GM12865 (cell line): ENCODE data around the gene SLC11A2.

Source experiments
- DNase-seq: peaks from one replicate; pipeline ENCODE4 v3.0.0; 2010; ENCODE audit warnings: low read depth
- H3K4me3 ChIP-seq: 2 replicates; pipeline ENCODE4 v1.5.1; 2011; ENCODE audit warnings: mild to moderate bottlenecking, low read depth, low read length, control low read depth
- TF ChIP-seq, protein P1 (sequence below): IDR thresholded peaks from 2 replicates; pipeline ENCODE4 v1.5.1; 2011; ENCODE audit warnings: low read length, control low read depth, low read depth, inconsistent platforms; ENCODE audit not compliant: insufficient read depth; ENCODE audit errors: missing control alignments

SLC11A2 gene

GRCh38 chr12:51028126-51028812 is 2.1 kb upstream of the SLC11A2 start:
- DNase-seq: peak; percentile 56
- H3K4me3 ChIP-seq: no peak overlapping the region
- TF ChIP-seq, protein P1, sequence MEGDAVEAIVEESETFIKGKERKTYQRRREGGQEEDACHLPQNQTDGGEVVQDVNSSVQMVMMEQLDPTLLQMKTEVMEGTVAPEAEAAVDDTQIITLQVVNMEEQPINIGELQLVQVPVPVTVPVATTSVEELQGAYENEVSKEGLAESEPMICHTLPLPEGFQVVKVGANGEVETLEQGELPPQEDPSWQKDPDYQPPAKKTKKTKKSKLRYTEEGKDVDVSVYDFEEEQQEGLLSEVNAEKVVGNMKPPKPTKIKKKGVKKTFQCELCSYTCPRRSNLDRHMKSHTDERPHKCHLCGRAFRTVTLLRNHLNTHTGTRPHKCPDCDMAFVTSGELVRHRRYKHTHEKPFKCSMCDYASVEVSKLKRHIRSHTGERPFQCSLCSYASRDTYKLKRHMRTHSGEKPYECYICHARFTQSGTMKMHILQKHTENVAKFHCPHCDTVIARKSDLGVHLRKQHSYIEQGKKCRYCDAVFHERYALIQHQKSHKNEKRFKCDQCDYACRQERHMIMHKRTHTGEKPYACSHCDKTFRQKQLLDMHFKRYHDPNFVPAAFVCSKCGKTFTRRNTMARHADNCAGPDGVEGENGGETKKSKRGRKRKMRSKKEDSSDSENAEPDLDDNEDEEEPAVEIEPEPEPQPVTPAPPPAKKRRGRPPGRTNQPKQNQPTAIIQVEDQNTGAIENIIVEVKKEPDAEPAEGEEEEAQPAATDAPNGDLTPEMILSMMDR: peak; percentile 27

DNA sequence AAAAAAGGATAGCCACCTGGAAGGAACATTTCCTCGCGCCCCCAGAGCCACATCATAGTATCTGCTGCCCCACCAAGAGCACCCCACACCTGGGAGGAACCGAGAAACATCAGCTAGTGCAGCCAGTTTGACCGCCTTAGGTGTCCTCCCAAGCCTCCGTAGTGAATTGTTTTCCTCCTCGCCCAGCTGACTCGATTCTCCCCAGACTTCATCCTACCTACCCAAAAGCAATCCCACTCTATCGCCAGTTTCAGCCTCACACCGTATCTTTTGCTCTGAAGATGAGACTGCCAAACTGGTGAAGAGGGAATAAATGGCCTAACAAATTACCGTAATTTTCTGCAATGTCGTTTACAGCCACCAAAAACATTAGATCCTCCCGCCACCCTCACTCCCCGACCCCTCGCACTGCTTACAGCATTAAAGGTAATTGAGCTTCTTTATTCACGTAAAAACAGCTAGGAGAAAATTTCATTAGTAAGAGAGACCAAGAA is 1.2 kb upstream of the SLC11A2 start:
- DNase-seq: no peak
- no peak overlapping the region for H3K4me3 ChIP-seq
- TF ChIP-seq, protein P1: no peak

GRCh38 chr12:51025338-51025835 is 797 bp downstream of the SLC11A2 start:
- H3K4me3 ChIP-seq: peak overlapping the region; percentile 88
- TF ChIP-seq, protein P1: no peak
- no peak for DNase-seq

GRCh38 chr12:51023625-51024382 is 2.4 kb downstream of the SLC11A2 start:
- peak overlapping the region; percentile 88 for H3K4me3 ChIP-seq
- no peak for DNase-seq
- TF ChIP-seq, protein P1: no peak

DNA sequence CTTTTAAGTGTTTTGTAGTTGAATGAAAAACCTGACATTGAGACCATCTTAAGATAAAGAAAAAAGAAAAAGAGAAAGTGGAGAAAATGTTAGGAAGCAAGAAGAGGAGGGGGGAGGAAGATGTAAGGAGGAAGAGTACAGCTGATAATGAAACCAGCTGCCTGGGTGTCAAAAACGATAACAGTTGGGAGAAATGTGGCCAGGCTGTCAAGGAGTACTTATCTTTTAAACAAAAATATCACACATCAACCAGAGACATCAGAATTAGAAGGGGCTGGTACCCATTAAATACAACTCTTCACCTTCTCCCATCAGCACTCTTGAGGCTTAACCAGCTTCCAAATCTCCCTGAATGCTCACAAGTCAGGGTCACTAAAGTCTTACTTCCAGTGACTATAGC is 4.5 kb downstream of the SLC11A2 start:
- no peak for DNase-seq
- TF ChIP-seq, protein P1: no peak
- no peak overlapping the region for H3K4me3 ChIP-seq

GRCh38 chr12:51020448-51021182 is 5.6 kb downstream of the SLC11A2 start:
- DNase-seq: no peak
- H3K4me3 ChIP-seq: no peak overlapping the region
- TF ChIP-seq, protein P1: no peak
